ENCODE data around the gene KLRK1. TPM values are rescaled to one million over a fixed set of nuclear protein-coding genes. Genes with fewer than 3 reads are reported as not detected.
A peak's percentile ranks its signal among the peaks of the same experiment; 100 is the strongest.

Gene KLRK1
- total RNA-seq, 1 experiment from 2014 or later, result 2.3 TPM

- ChIA-PET POLR2A (interaction anchor here (0.7 to 5.9 kb wide), 3 partner anchors 20 to 31 kb away, joined by 3 to 135 read pairs (median 3); no protein-coding TSS in a partner anchor), CTCF (no interaction called here)
- Mint-ChIP-seq H3K4me1 (ENCODE audit: insufficient read depth, unreplicated experiment) (peaks cover 22% of the 10 kb centered on the region), H3K27me3 (ENCODE audit: insufficient read depth, unreplicated experiment) (no peaks in the 10 kb centered on the region), H3K27ac (ENCODE audit: low read depth, unreplicated experiment) (no peak overlapping the region), H3K9me3 (ENCODE audit: unreplicated experiment) (no peaks in the 10 kb centered on the region), H3K36me3 (ENCODE audit: insufficient read depth, unreplicated experiment) (no peaks in the 10 kb centered on the region), H3K4me3 (ENCODE audit: unreplicated experiment) (no peak overlapping the region)
- TF ChIP-seq CTCF (IDR thresholded peaks at IDR 0.05; ENCODE audit: unreplicated experiment), result no peak
- intact Hi-C loops (cut with micrococcal nuclease), result no loop called here
- BruUV-seq (replicated peaks), result no TSS peak
- DNase-seq (ENCODE audit: unreplicated experiment), result no peak
Measured at GRCh38 chr12:10362325-10362724, 27.5 kb downstream of the KLRK1 start.

- Mint-ChIP-seq H3K27me3 (ENCODE audit: insufficient read depth, unreplicated experiment) (no peaks in the 10 kb centered on the region), H3K36me3 (ENCODE audit: insufficient read depth, unreplicated experiment) (no peaks in the 10 kb centered on the region), H3K9me3 (ENCODE audit: unreplicated experiment) (no peaks in the 10 kb centered on the region), H3K4me1 (ENCODE audit: insufficient read depth, unreplicated experiment) (peaks cover 22% of the 10 kb centered on the region), H3K4me3 (ENCODE audit: unreplicated experiment) (no peak overlapping the region), H3K27ac (ENCODE audit: low read depth, unreplicated experiment) (no peak overlapping the region)
- BruUV-seq (replicated peaks), result no TSS peak
- intact Hi-C loops (cut with micrococcal nuclease), result no loop called here
- DNase-seq (ENCODE audit: unreplicated experiment), result peak; percentile 33
- TF ChIP-seq CTCF (IDR thresholded peaks at IDR 0.05; ENCODE audit: unreplicated experiment), result no peak
- ChIA-PET POLR2A (interaction anchor here (0.7 to 1.9 kb wide), 4 partner anchors 11 to 363 kb away, joined by 3 to 10 read pairs (median 6); partner anchors contain the start of gene GABARAPL1), CTCF (interaction anchor here (0.7 to 1.0 kb wide), 2 partner anchors 125 to 541 kb away, joined by 4 read pairs; no protein-coding TSS in a partner anchor)
Measured at GRCh38 chr12:10361622-10362021, 28.2 kb downstream of the KLRK1 start.

GRCh38 chr12:10361084-10361483 lies 28.8 kb downstream of the KLRK1 start:
- Mint-ChIP-seq H3K36me3 (ENCODE audit: insufficient read depth, unreplicated experiment) (no peaks in the 10 kb centered on the region), H3K9me3 (ENCODE audit: unreplicated experiment) (no peaks in the 10 kb centered on the region), H3K4me3 (ENCODE audit: unreplicated experiment) (no peak overlapping the region), H3K27ac (ENCODE audit: low read depth, unreplicated experiment) (no peak overlapping the region), H3K27me3 (ENCODE audit: insufficient read depth, unreplicated experiment) (no peaks in the 10 kb centered on the region), H3K4me1 (ENCODE audit: insufficient read depth, unreplicated experiment) (peaks cover 22% of the 10 kb centered on the region)
- ChIA-PET POLR2A (interaction anchor here (0.6 to 1.9 kb wide), 6 partner anchors 11 to 364 kb away, joined by 3 to 10 read pairs (median 4); partner anchors contain the start of gene GABARAPL1), CTCF (interaction anchor here (1.0 kb wide), 1 partner anchor 125 kb away, joined by 4 read pairs; no protein-coding TSS in a partner anchor)
- intact Hi-C loops (cut with micrococcal nuclease), result no loop called here
- no TSS peak for BruUV-seq (replicated peaks)
- no peak for TF ChIP-seq CTCF (IDR thresholded peaks at IDR 0.05; ENCODE audit: unreplicated experiment)
- DNase-seq (ENCODE audit: unreplicated experiment), result peak; percentile 61

- BruUV-seq (replicated peaks), result no TSS peak
- Mint-ChIP-seq H3K27ac (ENCODE audit: low read depth, unreplicated experiment) (no peak overlapping the region), H3K4me3 (ENCODE audit: unreplicated experiment) (no peak overlapping the region), H3K27me3 (ENCODE audit: insufficient read depth, unreplicated experiment) (no peaks in the 10 kb centered on the region), H3K4me1 (ENCODE audit: insufficient read depth, unreplicated experiment) (peaks cover 22% of the 10 kb centered on the region), H3K36me3 (ENCODE audit: insufficient read depth, unreplicated experiment) (no peaks in the 10 kb centered on the region), H3K9me3 (ENCODE audit: unreplicated experiment) (no peaks in the 10 kb centered on the region)
- TF ChIP-seq CTCF (IDR thresholded peaks at IDR 0.05; ENCODE audit: unreplicated experiment), result no peak
- POLR2A ChIA-PET, result no interaction called here
- no peak for DNase-seq (ENCODE audit: unreplicated experiment)
- CTCF ChIA-PET, result interaction anchor here (0.6 kb wide), 2 partner anchors 37 to 122 kb away, joined by 3 read pairs; no protein-coding TSS in a partner anchor
- intact Hi-C loops (cut with micrococcal nuclease), result no loop called here
Measured at GRCh38 chr12:10358969-10359368, 30.9 kb downstream of the KLRK1 start.
